Gastrocnemius medialis (tissue), 4 donors: ENCODE measurements around the gene DCDC1.

Source experiments
- POLR2A ChIP-seq, 2 donors: fragments of 450-650 bp; IDR thresholded peaks; one replicate each; pipeline ENCODE4 v1.6.1; 2017; ENCODE audit warnings: antibody characterized with exemption in 2 of 2, mild to moderate bottlenecking in 2 of 2, moderate library complexity in 2 of 2
- TF ChIP-seq, protein P1 (sequence below), 5 experiments: fragments of 450-650 bp in 3 of 5; fragments of 200-600 bp in 2 of 5; sonication (generic) in 2 of 5; IDR thresholded peaks in 4 of 5; conservative IDR thresholded peaks in 1 of 5; 1 replicate in 4 of 5; 2 replicates in 1 of 5; pipeline ENCODE4 v1.5.1; 2016 to 2019; ENCODE audit warnings: antibody characterized with exemption in 5 of 5, mild to moderate bottlenecking in 3 of 5, moderate library complexity in 3 of 5

DNA sequence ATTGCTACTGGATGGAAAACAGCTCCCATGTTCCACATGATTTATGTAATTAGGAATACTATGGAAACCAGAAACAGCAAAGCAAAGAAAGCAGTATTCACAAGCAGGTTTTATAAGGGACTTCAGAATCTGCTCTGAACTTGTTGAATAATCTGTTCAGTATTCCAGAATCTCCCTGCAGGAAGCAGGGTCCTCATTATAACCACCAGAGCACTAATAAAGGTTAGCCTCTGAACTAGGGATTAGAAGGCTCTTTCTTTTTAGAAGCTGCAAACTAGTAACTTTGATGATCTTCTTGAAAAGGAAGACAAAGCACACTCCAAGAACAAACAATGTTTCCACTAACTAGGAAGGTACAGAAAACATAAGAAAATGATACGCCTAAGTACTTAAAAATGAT lies 125.8 kb downstream of the DCDC1 start:
- TF ChIP-seq, protein P1, sequence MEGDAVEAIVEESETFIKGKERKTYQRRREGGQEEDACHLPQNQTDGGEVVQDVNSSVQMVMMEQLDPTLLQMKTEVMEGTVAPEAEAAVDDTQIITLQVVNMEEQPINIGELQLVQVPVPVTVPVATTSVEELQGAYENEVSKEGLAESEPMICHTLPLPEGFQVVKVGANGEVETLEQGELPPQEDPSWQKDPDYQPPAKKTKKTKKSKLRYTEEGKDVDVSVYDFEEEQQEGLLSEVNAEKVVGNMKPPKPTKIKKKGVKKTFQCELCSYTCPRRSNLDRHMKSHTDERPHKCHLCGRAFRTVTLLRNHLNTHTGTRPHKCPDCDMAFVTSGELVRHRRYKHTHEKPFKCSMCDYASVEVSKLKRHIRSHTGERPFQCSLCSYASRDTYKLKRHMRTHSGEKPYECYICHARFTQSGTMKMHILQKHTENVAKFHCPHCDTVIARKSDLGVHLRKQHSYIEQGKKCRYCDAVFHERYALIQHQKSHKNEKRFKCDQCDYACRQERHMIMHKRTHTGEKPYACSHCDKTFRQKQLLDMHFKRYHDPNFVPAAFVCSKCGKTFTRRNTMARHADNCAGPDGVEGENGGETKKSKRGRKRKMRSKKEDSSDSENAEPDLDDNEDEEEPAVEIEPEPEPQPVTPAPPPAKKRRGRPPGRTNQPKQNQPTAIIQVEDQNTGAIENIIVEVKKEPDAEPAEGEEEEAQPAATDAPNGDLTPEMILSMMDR (IDR thresholded peaks at IDR 0.05 in 4 of 5, conservative IDR thresholded peaks at IDR 0.05 in 1 of 5), result no peak
- no peak for TF ChIP-seq POLR2A (IDR thresholded peaks at IDR 0.05)
